Erythroblast (primary cell): ENCODE measurements around the gene SRPK2.

Experiments used
- DNase-seq, 2 experiments: peaks; one replicate each; lab custom pipeline; 2025; lab: John Stamatoyannopoulos, UW
- GATA1 ChIP-seq: IDR thresholded peaks from 2 replicates; pipeline ENCODE4 v1.6.1; 2011; ENCODE audit warnings: low read depth, mild to moderate bottlenecking, control low read depth, low read length, moderate library complexity
- POLR2A ChIP-seq: IDR thresholded peaks from 2 replicates; pipeline ENCODE4 v1.6.1; 2011; ENCODE audit warnings: mild to moderate bottlenecking, low read length

SRPK2 gene

GRCh38 chr7:105130048-105130447, 258.7 kb downstream of the SRPK2 start:
- no peak for DNase-seq
- TF ChIP-seq GATA1 (no peak), POLR2A (no peak)

DNA sequence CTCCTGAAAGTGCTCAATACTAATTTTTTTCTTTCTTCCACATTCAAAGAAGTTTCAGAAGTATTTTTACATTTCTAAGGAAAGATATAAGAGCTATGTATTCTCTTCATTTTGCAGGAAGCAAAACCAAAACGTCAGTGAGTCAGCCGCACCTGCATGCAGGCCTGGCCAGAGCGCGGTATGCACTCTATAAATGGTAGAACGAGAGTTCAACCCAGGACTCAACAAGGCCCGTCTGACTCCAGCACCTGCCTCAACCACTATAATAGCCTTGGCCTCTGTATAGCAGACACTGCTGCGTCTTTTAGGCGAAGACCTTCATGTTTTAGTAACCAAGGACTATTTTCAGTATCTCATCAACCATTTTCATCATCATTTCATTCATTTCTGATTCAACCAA, 261.5 kb downstream of the SRPK2 start:
- DNase-seq = no peak
- TF ChIP-seq GATA1 (no peak), POLR2A (no peak)

- TF ChIP-seq POLR2A = no peak
- no peak for TF ChIP-seq GATA1
- DNase-seq = no peak
Observed at GRCh38 chr7:105126436-105126975, 262.2 kb downstream of the SRPK2 start.

DNA sequence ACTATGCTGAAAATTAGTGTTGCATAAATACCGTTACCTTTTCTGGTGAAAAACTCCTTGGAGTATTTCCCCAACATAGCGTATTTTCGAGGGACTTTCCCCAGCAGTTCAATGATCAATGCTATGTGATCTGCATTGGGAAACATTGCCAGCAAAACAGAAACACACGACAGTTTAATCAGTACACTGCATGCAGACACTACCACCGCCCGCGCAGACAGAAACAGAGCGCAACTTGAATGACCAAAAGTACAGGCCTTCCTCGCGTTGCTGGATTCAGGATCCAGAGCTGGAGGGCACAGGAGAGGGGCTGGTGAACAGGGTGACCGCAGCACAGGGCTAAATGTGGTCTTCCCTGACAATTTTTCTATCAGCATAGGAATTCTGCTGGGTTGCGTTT, 263.0 kb downstream of the SRPK2 start:
- no peak for TF ChIP-seq GATA1
- no peak for TF ChIP-seq POLR2A
- no peak for DNase-seq

DNA sequence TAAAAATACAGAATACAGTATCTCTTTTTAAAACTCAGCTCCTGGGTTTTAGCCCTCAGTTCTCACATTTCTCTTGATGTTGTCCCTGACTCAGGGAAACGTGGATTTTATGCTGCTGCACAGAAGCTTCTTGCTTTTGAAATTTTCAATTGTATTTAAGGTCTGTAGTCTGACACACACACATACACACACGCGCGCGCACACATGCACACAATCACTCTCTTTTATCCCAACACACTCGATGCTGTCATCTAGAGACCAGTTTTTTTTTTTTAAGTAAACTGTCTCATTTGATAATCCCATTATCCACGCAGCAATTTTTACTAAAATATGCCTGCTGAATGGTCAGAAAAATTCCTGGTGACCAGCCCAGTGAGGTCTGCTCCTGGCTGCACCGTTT, 266.1 kb downstream of the SRPK2 start:
- TF ChIP-seq GATA1 (no peak), POLR2A (no peak)
- DNase-seq = no peak

DNA sequence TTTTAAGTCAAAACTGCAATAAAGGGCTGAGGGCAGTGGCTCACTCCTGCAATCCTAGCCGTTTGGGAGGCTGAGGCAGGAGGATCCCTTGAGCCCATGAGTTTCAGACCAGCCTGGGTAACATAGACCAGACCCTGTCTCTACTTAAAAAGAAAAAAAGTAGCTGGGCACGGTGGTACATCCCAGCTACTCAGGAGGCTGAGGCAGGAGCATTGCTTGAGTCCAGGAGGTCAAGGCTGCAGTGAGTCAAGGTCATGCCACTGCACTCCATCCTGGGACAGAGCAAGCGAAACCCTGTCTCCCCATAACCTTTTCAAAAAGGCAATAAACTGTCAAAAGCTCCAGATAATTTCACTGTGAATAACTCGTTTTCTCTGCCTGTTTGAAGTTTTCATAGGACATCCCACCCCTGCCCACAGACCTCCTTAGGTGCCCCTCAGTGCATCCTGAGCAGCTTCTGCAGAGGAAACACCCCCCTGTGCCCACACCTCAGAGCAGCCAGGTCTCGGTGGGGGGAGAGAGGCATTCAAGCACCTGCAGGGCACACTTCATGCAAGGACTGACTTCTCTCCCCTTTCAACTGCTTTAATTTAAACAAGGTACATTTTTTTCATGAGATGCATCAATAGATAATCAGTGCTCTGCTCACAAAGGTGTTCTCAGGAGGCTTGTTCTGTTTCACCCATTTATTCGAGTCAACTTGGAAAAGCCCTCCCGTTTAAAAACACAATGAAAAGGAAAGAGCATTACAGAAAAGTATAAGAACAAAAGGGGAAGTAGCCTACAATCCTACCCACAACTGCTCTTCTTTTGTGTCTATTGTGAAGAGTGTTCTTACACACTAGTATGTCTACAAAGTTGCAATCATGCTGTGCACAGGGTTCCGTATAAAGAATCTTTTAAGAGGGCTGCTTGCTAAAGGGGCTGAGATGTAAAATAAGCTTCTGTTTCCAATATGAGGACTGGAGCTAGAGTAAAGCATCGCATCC, 269.8 kb downstream of the SRPK2 start:
- DNase-seq = no peak
- no peak for TF ChIP-seq GATA1
- no peak for TF ChIP-seq POLR2A

DNA sequence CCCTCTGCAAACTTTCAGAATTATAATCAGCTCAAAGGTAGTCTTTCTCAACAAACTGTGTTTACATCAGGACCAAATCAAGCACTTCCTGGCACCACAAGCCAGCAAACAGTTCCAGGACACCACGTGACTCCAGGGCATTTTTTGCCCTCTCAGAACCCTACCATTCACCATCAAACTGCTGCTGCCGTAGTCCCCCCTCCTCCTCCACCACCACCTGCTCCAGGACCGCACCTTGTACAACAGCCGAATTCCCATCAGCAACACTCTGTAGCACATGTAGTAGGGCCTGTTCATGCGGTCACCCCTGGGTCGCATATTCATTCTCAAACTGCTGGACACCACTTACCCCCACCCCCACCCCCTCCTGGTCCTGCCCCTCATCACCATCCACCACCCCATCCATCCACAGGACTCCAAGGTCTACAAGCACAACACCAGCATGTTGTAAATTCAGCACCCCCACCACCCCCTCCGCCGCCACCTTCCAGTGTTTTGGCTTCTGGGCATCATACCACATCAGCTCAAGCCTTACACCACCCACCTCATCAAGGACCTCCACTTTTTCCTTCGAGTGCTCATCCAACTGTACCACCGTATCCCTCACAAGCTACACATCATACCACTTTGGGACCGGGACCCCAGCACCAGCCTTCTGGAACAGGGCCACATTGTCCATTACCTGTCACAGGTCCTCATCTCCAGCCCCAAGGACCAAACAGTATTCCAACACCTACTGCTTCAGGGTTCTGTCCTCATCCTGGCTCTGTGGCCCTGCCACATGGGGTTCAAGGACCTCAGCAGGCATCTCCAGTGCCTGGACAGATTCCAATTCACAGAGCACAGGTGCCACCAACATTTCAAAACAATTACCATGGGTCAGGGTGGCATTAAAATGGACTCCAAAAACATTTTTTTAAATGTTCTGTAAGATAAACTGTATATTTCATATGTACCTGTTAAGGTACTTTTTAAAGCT, 276.0 kb downstream of the SRPK2 start:
- TF ChIP-seq GATA1 = no peak
- TF ChIP-seq POLR2A = no peak
- DNase-seq = no peak

DNA sequence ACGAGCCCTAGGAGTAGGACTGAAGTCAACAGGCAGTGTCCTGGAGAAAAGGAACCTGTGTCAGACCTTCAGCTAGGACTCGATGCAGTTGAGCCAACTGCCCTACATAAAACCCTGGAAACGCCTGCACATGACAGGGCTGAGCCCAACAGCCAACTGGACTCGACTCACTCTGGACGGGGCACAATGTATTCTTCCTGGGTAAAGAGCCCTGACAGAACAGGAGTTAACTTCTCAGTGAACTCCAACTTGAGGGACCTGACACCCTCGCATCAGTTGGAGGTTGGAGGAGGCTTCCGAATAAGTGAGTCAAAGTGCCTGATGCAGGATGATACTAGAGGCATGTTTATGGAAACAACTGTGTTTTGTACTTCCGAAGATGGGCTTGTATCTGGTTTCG, 281.3 kb downstream of the SRPK2 start:
- no peak for DNase-seq
- no peak for TF ChIP-seq POLR2A
- no peak for TF ChIP-seq GATA1

- TF ChIP-seq POLR2A = no peak
- TF ChIP-seq GATA1 = no peak
- peak; percentile 46 to 67 for DNase-seq
Observed at GRCh38 chr7:105106473-105106872, 282.2 kb downstream of the SRPK2 start.

GRCh38 chr7:105105579-105105978, 283.1 kb downstream of the SRPK2 start:
- DNase-seq = no peak
- TF ChIP-seq POLR2A (no peak), GATA1 (no peak)

DNA sequence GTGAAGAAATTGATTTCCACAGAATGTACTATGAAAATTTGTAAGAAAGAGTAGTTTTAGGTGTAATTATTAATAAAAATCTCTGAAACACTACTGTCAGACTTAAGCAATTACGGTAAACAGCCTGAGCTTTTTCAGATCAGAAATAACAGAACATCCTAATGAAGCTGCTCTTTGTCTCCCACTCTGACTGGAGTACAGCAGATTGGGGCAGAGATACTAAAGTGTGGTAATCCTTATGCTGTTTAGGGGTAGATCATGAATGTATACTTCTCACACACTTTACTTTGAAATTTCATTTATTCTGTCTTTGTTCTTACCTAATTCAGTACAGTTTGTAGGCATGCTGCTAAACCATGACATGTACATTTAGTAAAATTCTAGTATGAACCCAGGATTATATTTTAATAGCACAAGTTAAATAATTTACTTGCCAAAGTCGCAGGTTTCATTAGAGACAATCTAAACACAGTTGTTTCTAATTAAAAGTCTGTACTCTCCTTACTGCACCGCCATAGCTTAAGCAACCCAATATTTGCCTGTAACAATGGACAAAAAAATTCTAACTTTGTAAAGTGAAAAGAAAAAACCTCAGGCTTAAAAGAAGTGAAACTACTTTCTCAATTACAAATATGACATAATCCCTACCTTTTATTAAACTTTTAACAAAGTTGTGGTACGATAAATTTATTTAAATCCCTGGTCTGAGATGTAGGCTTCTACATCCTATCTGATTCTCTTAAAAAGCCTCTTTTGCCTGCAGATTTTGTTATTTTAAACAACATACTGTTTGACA, 286.0 kb downstream of the SRPK2 start:
- no peak for TF ChIP-seq GATA1
- TF ChIP-seq POLR2A = no peak
- no peak for DNase-seq

DNA sequence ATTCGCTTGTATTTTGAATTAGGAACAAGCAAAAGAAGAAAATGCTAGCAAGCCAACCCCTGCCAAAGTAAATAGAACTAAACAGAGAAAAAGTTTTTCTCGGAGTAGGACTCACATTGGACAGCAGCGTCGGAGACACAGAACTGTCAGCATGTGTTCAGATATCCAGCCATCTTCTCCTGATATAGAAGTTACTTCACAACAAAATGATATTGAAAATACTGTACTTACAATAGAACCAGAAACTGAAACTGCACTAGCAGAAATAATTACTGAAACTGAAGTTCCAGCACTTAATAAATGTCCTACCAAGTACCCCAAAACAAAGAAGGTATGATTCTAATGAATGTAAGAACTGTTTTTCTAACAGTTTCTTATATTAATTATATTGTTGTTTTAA, 286.9 kb downstream of the SRPK2 start:
- TF ChIP-seq POLR2A (no peak), GATA1 (no peak)
- no peak for DNase-seq
